HUDEP-2 (cell line): ENCODE data around the gene C7orf25.

Experiments
- DNase-seq, 76 experiments: peaks; one replicate each; lab custom pipeline; 2025; ENCODE audit not compliant: unreplicated experiment in 76 of 76; lab: John Stamatoyannopoulos, UW

C7orf25 gene

GRCh38 chr7:42880392-42880791 is 31.5 kb downstream of the C7orf25 start:
- DNase-seq, result no peak

DNA sequence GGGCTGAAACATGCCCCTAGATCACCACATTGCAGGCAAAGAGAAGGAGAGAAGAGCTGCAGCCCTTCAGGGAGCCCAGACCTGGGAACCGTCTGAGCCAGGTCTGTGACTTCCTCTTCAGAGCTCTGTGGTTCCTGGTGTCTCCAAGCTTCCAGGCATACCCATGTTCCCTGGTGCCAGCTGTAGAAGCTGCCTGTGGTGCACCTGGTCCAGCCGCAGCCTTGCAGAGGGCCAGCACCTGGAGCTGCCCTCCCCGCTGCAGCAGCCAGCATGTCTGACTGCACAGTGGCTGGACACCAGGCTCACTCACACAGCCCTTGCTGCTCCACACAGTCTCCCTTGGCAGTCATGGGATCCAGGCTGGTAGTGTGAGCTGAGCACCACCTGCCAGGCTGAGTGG is 33.6 kb downstream of the C7orf25 start:
- DNase-seq, result no peak

DNA sequence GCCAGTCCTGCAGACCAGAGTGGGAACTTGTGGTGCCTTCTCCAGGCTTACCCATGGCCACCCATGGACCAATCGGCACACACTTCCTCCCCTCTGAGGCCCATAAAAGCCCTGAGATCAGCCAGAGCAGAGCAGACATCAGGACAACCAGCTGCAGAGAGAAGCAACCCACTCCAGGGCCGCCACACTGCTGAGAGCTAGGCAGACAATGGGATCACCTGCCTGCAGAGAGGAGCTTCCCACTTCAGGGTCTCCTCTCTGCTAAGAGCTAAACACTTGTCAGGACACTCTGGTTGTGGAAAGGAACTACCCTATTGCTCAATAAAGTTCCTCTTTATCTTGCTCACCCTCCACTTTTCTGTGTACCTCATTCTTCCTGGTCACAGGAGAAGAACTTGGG is 34.0 kb downstream of the C7orf25 start:
- no peak for DNase-seq

- peak in 38 of 76 experiments; percentile 2 to 67 (median 19) for DNase-seq
Observed at GRCh38 chr7:42876182-42877068, 35.4 kb downstream of the C7orf25 start.

DNA sequence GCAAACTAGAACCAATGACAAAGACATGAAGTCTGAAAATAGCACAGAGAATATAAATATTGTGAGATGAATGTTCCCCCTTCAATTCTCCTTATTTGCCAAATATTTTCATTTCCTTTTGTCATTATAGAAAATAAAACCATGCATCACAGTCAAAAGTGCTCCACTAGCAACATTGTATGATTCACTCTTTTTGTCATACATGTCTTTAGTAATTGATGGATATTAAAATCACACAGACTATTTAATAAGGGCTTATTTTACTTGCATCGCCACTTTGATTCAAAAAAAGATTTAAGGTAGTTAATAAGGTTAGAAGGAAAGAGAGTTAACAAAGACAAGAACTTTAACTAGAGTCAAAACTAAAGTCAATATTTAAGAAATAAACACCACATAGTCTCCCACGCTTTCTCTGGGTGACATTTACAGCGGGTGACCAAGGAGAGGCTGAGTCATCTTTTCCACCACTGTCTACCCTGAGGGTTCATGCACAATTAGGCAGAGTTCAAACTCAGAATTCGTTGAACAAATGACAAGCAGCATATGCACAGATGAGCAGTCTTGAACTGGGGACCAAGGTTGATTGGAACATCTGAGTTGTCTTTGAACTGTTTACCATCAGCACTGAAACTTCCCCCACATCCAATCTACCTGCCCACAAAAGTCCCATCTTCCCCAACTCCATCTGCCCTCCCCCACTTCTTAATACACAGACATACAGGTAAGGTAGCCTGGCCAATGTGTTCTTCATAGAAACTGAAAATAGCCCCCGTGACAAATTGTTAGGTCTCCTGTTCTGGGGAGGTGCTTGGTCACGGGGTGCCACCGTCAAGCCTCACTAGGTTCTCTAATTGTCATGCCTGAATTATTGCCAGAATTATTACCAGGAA is 42.5 kb downstream of the C7orf25 start:
- peak in 12 of 76 experiments; percentile 2 to 72 (median 44) for DNase-seq

DNA sequence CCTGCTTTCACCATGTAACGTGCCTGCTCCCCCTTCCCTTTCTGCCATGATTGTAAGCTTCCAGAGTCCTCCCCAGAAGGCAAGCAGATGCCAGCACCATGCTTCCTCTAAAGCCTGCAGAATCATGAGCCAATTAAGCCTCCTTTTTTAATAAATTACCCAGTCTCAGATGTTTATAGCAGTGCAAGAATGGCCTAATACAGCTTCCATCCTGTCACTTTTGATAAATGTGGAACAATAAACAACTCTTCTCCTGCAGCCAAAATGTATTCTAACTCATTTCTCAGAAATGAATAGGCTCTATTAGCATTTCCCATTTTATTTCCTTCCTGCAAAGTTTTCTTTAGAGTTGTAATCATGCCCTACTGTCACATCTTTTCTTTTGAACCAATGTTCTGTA is 43.4 kb downstream of the C7orf25 start:
- DNase-seq, result no peak
